Activated T-cell treated with anti-CD3 and anti-CD28 coated beads for 1 hour (primary cell): ENCODE measurements around the gene COMT.

ENCODE experiments used
- DNase-seq: peaks from one replicate; pipeline ENCODE4 v3.0.0-alpha.2; 2020; ENCODE audit warnings: low read depth

COMT gene

DNA sequence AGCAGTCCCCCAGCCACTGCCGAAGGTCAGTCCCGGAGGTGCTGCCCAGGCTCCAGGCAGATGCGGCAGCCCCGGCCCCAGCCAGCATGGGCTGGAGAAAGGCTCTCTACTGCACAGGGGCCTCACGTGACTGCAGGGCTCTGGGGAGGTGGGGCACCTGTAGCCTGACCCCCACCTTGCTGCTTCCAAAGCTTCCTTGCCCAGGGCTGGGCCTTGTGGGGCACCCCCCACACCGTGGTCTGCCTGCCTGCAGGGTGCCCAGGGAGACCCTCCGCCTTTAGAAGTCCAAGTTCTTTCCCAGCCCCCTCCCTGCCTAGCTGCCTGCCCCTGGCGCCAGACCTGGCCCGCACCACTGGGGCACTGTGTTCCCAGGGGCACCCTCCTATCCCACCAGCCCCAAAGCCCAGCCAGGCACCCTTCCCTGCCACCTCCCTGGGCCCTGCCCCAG lies 28.5 kb downstream of the COMT start:
- DNase-seq = no peak

DNA sequence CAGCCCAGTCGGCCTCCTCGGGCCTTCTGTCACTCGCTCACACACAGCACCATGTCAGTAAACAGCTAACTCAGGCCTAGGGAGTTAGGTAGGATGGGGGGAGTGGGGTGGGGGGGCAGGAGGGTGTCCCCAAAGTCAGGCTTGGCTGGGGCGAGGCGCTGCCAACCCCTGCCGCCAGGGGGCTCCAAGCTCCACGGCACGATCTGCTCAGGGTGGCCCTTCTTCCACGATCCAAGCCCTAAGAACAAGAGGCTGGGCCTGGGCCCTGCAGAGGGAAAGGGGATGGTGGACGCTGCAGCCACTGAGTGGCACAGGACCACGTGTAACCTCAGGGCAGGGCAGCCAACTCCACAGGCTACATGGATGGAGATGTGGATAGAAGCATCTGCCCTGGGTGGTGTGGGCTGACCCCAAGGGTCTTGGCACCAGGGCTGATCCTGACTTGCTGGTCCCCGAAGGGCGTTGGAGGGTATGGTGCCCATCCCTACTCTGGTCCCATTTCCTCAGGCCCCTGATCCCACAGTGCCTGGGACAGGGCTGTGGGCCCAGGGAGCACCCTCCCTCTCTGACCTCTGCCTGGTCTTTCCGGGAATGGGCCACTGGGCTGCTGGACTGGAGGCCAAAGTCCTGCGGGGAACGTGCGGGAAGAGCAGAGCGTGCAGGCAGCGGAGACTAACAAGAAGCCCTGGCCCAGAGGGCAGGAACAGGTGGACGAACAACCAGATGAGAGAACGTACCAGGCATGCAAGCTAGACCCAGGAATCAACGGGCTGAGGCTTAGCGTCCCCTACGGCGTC lies 29.1 kb downstream of the COMT start:
- peak; percentile 78 for DNase-seq

DNA sequence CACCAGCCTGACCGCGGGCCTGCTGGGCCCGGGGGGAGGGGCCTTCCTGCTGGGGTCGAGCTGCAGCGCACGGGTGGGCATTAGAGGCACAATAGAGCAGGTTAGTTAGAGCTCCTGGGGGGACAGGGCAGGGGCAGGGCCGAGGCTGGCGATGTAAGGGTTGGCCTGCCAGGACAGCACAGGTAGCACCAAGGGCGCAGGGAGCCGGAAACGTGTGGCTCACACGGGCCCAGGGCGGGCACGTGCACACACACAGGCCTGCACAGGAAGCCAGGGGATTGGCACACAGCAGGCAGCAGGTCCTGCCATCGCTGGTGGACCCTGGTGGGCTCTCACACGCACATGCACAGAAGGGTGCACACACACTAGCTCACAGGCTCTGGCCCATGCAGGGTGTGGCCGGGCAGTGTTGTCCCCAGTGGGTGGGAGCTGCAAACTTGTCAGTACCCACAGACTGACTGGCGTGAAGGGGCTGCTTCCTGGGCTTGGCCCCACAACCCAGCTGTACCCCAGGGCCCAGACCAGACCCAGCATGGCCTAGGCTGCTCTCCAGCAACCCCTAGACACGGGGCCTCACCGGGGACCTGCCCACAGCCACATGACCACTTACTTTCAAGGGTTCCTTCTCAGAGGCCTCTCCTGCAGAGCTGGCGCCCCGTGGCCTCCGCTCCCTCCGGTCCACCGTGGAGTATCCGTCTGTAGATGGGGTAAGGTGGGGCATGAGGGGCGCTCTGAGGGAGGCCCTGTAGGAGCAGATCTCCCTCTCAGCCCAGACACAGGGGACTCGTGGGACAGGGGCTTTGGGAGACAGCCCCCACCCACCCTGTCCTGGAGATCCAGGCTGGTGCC lies 29.9 kb downstream of the COMT start:
- no peak for DNase-seq

DNA sequence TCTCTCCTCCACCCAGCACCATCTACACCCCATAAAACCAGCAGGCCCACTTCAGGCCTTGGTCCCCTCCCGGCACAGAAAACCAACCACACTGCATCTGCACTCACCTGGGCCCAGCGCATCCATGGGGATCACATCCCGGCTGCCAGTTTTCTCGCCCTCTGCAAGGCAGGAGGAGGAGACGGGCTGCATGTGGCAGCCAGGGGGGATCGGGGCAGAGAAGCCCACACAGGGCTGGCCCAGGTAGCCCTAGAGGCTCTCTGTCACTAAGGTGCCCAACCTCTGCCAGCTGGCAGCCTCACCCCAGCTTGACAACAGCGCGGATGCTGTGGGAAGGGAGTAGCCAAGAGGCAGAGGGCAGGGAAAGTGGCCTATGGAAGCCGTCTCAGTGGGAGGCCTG lies 30.7 kb downstream of the COMT start:
- no peak for DNase-seq

DNA sequence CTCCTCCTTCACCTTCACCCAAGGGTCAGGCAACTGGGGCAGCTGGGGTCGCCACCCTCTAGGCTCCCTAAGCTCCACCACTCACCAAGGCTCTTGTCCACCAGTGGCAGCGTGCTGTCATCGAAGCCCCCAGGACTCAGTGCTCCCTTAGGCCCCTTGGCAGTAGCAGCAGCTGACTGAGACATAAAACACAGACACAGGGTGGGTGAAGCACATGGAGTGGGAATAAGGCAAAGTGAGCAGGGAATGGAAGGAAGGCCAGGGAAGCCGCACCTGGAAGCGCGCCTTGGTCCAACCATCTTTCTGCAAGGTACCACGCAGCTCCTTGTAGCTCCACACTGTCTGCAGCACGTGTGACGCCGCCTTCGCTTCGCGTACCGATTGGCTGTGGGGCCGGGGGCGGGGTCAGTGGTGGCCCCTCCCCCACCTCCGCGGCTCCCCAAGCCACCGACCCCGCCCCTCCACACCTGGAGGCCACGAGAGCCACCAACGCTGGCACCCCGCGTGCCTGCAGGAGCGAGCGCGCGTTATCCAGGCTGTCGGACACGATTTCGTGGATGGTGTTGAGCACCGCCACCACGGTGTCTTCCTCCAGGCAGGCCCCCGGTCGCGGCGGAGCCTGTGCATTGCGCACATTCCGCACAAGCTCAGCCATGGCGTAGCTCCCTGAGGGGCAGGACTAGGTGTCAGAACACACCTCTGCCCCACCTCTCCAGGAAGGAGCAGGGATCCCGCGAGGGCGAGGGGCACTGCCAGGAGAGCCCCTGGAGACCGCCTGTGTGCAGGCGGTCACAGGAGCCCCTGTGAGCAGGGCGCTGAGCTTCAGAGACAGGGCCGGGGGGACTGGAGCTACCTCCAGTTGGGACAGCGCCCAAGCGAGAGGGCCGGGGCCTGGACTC lies 31.3 kb downstream of the COMT start:
- no peak for DNase-seq

DNA sequence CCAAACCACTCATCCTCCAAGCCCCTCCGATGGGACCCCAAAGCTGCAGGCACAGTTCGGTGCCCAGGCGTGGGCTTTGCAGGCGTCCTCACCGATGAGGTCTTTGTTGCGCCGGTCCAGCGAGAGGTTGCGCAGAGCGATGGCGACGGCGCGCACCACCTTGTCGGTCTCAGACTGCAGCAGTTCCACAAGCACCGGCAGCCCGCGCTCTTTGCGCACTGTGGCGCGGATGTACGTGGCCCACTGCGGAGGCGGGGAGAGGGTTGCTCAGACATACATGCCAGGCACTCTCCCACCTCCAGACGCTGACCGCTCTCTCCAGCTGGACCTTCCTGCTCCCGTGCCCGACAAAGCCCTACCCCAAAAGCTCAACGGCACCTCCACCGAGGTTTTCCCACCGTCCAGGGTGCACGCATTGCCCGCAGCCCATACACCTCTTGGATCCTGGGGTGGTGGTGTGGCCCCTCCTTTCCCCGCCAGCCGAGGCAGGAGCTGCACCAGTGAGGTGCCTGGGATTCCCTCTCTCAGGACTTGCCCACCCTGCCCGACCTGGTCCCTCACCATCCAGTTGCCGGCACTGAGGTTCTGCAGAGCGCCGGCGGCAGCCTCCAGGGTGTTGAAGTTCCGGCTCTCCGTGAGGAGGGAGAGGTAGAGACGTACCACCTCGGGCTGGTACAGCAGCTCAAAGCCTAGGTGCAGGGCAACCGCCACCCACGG lies 32.1 kb downstream of the COMT start:
- no peak for DNase-seq

DNA sequence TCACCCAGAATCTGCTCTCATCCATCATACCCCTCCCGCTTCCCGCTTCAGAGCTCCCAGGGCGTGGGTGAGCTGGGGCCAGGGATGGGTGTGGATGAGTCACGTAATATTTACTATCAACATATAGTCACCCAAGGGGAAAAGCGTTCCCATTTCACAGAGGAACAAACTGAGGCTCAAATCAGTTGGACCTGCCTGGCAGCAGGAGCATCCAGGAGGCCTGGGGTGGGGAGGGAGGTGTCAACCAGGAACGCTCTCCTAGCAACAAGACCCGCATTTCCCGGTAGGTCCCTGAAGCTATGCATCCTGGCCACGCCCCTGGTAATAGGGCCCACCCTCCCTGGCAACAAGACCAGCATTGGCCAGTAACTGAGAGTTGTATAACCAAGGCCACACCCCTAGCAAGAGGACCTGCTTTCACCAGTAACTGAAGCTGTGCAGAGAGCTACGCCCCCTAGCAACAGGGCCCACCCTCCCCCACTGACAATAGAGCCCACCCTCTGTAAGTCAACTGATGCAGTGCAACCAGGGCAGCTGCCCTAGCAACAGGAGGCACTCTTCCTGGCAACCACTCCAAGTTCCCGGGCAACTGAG lies 32.8 kb downstream of the COMT start:
- DNase-seq = no peak

DNA sequence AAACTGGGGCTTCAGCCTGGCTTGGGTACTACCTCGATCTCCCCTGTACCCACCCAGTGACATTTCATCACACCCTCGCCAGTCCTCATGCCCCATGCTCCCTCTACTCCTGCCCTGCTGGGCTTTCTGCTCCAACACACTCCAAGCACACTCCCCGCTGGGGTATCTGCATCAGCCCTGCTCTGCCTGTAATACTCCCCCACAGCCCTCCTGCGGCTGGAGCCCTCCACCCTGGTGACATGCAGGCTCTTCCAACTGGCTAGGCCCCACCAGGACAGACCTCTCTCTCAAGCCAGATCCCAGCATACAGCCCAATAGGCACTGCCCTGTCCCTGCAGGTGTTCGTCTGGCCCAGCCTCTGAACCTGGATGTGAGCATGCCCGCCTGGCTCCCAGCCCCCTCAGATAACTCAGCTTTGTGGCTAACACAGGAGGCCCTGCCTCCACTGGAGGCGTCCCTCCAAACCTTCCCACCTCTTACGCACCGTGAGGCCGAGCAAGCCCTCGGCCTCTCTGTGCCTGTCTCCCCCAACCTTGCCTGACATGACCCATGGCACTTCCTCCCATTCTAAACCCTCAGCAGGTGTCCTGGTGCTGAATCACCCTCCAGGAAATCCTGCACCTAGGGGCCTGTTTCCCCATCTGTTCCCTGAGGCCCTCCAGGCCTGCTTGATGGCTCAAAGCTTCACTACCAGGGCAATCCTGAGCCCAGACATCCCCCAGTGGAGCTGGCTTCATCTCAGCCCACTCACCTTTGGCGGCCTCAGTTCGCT lies 33.5 kb downstream of the COMT start:
- DNase-seq = no peak

DNA sequence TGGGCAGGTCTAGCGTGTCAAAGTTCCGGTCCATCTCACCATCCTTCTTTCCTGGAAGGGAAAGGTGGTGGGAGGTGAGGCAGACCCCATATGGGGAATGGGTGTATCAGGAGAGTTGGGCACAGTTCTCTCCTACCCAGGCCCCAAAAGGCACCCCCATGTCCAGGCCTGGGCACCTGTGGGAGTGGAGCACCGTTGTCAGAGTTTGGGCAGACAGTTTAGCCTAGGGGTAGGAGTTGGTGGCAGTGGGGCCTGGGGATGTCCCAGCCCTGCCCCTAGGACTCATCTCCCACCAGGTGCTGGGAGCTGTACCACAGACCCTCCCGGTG lies 34.1 kb downstream of the COMT start:
- DNase-seq = no peak

DNA sequence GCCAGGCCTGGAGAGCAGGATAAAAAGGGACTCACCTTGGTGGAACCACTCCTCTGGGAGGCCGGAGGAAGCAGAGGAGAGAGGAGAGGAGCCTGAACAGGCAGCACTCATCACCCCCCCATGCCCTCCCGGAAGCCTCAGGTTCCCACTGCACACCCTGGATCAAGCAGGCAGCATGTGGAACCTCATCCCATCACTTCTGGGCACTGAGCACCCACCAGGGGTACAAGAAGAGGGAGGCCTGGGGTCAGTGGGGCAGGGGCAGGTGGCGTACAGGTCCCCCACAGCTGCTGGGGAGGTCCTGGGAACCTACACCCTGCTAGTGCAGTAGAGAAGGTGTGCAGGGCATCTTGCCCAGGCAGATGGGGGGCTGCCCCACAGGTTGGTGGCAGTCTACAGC lies 35.1 kb downstream of the COMT start:
- DNase-seq = no peak

DNA sequence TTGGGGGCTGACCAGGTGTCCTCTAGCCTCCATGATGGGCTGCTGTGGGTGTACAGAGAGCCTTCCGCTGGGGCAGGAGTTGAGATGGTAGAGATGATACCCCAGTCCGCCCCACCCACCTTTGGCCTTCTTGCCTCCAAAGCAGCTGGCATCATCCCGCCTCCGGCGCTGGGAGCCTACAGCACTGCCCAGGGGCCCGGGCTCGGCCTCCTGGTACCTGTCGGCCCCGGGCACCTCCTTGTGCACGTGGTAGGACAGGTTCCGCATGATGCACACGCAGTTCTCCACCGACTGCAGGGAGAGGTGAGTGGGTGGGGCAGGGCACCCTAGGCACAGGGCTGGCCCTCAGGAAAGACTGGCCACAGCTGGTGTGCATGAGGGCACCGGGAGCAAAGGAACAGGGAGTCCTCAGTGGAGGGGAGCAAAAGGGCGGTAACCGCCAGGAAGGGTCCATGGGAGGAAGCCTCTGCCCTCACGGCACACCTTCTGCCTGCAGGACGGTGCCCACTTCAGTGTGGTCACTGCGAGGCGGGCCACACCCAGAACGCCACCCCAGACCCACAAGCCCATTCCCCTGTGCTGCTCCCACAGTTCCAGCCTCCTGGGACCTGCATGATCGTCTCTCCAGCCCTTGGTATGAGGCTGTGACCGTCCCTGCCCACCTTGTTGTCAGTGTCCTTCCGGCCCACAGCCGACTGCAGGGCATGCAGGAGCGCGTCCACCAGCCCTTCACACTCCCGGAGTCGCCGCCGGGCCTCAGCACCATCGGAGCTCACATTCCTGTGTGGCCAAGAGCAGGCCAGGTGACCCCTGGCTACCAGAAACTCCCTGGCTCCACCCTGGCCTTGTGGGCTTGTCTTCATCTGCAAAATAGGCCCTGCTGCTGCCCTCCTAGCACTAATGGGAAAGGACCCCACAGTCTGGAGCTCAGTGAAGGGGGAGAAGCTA lies 36.0 kb downstream of the COMT start:
- no peak for DNase-seq

DNA sequence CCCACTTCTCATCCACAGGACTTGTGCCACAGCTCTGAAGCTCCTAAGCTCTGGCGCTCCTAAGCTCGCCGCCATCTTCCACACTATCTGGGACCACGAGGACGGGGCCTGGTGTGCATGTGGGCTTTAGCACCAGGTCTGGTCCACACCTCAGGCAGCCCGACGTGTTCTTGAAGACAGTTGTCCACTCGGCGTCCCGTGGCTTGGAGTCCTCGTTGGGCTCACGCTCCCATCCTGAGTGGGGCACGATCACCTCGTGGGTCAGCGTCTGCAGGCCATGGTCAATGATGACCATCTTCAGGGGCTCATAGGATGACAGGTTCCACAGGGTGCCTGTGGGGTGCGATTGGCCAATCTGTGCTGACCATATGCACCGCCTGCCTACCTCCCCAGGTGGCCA lies 37.2 kb downstream of the COMT start:
- no peak for DNase-seq

DNA sequence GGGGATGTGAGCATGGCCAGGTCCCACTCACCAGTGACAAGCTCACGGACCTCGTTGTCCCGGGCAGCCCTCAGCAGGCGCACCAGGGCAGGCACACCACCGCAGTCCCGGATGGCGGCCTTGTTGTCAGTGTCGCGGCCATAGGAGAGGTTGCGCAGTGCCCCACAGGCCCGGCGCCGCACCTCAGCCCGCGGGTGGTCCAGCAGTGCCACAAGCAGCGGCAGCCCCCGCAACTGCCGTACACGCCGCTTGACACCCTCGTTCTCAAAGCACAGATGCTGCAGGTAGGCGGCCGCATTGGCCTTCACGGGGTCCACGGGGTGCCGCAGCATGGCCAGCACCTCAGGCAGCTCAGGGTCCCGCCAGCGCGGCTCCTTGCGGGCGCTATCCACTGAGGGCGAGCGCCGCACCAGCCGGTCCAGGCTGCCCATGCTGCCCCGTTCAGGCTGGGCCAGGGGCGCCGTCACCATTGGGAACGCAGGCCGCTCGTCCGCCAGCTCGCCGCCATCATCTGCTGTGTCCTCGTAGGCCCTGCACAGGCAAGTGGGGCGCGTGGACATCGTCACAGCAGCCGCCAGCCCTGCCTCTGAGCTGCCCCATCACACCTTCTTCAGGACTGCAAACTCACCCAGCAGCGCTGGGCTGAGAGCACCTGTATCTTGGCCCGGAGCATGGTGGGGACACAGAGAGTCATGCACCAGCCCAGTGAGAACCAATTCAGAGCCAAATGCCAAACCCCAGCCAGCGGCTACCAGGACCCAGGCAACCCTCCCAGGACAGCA lies 38.3 kb downstream of the COMT start:
- no peak for DNase-seq

DNA sequence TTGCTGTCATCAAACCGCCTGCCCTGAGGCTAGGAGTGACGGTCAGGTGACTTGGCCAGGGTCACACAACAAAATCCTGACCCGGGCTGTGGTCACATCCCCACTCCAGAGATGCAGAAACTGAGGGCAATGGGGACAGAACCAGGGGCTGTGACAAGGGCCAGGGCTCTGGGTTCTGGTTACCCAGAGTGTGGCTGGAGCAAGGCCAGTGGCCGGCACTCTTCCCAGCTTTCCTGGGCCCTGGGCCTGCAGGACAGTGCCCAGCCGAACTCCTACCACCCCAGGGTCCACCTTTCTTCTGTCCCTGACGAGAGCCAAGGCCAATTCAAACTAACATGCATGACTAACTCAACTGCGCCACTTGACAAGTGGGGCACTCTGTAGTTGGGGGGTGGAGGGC lies 39.2 kb downstream of the COMT start:
- no peak for DNase-seq

DNA sequence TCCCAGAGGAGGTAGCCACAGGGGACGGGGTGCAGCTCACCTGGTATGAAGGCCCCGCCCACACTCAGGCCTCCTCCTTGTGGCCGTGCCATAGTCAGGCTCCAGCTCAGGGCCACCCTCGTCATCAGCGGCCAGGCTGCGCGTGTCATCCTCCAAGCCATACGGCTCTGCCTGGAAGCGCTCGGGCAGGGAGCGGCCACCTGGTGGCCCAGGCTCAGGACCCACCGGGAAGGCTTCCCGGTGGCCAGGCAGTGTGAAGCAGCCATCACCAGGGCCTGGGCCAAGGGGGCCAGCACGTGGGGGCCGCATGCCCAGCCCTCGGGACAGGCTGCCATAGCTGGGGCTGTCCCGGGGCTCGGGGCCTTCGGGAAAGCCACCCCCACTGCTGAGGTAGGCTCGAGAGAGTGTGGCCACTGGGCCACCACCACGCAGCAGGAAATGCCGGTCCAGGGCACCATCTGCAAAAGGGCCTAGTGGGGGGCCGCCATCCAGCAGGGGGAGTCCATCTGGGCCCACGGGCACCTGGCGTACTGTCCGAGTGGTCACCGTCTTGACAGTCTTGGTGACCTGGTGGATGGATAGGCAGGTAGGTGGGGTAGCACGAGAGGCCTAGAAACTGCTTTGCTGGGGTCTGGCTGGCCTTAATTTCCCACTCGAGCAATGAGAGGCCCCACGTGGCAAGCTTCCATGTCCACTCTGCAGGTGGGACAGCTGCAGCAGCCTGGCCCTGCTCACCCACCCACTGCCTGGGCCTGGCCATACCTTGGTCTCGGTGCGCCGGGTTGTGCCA lies 39.8 kb downstream of the COMT start:
- no peak for DNase-seq

DNA sequence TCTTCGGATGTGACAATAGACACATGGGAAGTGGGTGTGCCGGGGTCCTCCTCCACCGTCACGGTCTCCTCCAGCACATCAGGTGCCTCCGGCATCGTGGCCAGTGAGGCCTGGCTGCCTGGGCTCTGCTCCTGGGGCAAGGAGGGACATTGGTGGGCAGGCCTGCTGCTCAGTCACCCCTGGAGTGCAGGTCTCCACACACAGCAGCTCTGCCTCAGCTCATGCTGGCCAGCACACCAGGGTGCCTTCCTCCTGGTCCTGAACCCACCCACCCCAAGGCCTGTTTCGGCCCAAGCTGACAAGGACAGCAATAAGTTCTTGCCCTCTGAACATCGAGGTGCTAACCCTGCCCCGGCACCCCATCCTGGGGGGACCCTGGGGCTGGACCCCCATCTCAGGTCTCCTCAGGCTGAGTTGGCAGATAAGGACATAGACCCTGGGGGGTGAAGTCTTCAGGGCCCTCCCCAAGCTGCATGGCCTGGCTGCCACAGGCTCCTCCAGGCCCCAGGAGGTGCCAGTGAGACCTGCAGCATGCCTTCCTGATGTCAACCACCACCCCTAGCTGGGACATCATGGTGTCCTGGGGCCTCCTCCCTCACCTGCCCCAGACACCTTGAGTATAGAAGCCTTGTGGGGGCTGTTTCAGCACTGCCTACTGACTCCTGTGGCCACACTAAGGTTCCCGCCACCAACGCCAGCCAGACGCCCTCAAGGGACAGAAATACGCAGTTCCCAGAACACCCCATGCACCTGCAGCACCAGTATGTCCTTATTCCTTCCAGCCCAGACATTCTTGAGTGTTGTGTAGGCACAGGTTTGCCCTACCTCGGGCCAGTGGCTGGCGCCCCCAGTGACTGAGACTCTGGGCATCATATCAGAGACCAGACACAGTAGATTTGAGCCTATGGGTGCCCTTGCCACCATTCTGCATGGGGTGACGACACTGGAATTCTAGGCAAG lies 40.7 kb downstream of the COMT start:
- no peak for DNase-seq
